Measurements from ENCODE around the gene ICAM5. TPM values are rescaled to one million over a fixed set of nuclear protein-coding genes. Genes with fewer than 3 reads are reported as not detected.

ICAM5 gene
- total and polyA plus RNA-seq, 9 of the 15 experiments (the other 6 are each of a cell fraction or from before 2014, with no cell fraction given): 0.10 to 114 (median 13.7) TPM

- TF ChIP-seq EP300 (IDR thresholded peaks at IDR 0.05; ENCODE audit: low read length) (0 out of 2 replicates have a peak, but pooled peaks have one; percentile 39), ELF2 (CRISPR knock-in tag; IDR thresholded peaks at IDR 0.05) (peak; percentile 86), HOXB6 (CRISPR knock-in tag; IDR thresholded peaks at IDR 0.05; ENCODE audit: borderline replicate concordance) (no peak), ZNF184 (CRISPR knock-in tag; IDR thresholded peaks at IDR 0.05) (no peak), ZNF165 (CRISPR knock-in tag; IDR thresholded peaks at IDR 0.05; ENCODE audit: borderline replicate concordance) (no peak), PML (IDR thresholded peaks at IDR 0.05; ENCODE audit: low read length) (peak; percentile 72), TARDBP (IDR thresholded peaks at IDR 0.05) (0 out of 2 replicates have a peak, but pooled peaks have one; percentile 20), GTF2A2 (tag; IDR thresholded peaks at IDR 0.05) (no peak; the same call in 1 of the 2 replicates), TFAM (CRISPR knock-in tag; conservative IDR thresholded peaks at IDR 0.05) (no peak), NONO (IDR thresholded peaks at IDR 0.05; ENCODE audit: low read depth in 2 of 2, low read length in 1 of 2) (peak; percentile 26 to 46; a peak in 2 of 4 replicates), POLR2AphosphoS2 (IDR thresholded peaks at IDR 0.05; ENCODE audit: low read length) (no peak), KLF16 (IDR thresholded peaks at IDR 0.05) (no peak), ZBTB34 (CRISPR knock-in tag; IDR thresholded peaks at IDR 0.05) (no peak), ESRRB (CRISPR knock-in tag; IDR thresholded peaks at IDR 0.05; ENCODE audit: borderline replicate concordance) (no peak), KDM5B (IDR thresholded peaks at IDR 0.05; ENCODE audit: insufficient replicate concordance, low read depth, low read length) (peak; percentile 72), TFAP4 (CRISPR knock-in tag; IDR thresholded peaks at IDR 0.05; ENCODE audit: borderline replicate concordance) (peak; percentile 85), ZNF274 (IDR thresholded peaks at IDR 0.05; ENCODE audit: borderline replicate concordance, low read depth, low read length) (no peak; the same call in 1 of the 2 replicates), BRF2 (IDR thresholded peaks at IDR 0.05; ENCODE audit: borderline replicate concordance, insufficient read depth, insufficient read length) (no peak), POU5F1 (IDR thresholded peaks at IDR 0.05; ENCODE audit: borderline replicate concordance, low read depth, low read length, partially characterized antibody) (no peak), ZBTB1 (CRISPR knock-in tag; IDR thresholded peaks at IDR 0.05; ENCODE audit: borderline replicate concordance, low read depth) (no peak; the same call in 1 of the 2 replicates), VEZF1 (CRISPR knock-in tag; IDR thresholded peaks at IDR 0.05) (0 out of 2 replicates have a peak, but pooled peaks have one; percentile 29), SMARCB1 (IDR thresholded peaks at IDR 0.05; ENCODE audit: insufficient read length, low read depth) (no peak)
These were observed 37.7 kb upstream of the ICAM5 start, which contains the start of gene MRPL4 (continued) for GRCh38 chr19:10251792-10252694.

Measured in K562 (cell line).